ENCODE measurements around the gene AIPL1. TPM values are rescaled to one million over a fixed set of nuclear protein-coding genes. Genes with fewer than 3 reads are reported as not detected.

AIPL1 gene
- total RNA-seq, 4 donors from 2014 or later = not detected

DNA sequence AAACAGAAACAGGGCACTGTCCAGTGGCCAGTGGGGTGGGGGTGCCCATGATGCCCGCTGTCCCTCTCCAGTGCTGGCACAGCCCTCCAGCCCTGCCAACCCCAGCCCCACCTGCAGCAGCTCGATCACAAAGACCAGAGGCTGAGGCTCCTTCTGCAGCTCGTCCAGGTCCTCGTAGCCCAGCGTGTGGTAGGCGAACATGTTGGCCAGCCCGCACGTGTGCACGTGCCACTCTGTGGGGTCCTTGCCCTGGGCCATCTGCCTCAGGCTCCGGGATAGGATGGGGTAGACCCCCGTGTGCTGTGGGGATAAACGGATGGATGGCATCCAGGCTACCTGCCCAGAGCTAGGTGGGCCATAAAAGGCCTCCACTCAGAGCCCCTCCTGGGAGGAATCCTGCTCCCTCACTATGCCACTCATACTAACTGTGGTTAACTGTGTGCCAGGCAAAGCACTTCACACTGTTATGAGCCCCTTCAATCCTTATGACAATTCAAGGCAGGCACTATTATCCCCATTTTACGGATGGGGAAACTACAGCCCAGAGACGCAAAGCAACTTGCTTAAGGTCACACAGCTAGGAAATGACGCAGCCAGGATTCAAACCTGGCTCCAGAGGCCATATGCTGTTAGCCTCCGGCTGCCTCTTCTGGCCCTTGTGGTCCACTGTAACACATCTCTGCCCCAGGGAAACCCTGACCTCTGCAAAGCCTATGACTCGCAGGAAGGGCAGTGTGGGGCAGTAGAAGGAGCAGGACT lies 6.5 kb downstream of the AIPL1 start:
- H3K4me3 ChIP-seq (ENCODE audit: low read depth, poor library complexity, severe bottlenecking) = no peak overlapping the region
- TF ChIP-seq, protein P1, sequence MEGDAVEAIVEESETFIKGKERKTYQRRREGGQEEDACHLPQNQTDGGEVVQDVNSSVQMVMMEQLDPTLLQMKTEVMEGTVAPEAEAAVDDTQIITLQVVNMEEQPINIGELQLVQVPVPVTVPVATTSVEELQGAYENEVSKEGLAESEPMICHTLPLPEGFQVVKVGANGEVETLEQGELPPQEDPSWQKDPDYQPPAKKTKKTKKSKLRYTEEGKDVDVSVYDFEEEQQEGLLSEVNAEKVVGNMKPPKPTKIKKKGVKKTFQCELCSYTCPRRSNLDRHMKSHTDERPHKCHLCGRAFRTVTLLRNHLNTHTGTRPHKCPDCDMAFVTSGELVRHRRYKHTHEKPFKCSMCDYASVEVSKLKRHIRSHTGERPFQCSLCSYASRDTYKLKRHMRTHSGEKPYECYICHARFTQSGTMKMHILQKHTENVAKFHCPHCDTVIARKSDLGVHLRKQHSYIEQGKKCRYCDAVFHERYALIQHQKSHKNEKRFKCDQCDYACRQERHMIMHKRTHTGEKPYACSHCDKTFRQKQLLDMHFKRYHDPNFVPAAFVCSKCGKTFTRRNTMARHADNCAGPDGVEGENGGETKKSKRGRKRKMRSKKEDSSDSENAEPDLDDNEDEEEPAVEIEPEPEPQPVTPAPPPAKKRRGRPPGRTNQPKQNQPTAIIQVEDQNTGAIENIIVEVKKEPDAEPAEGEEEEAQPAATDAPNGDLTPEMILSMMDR (IDR thresholded peaks at IDR 0.05) = no peak
- no peak for TF ChIP-seq POLR2A (IDR thresholded peaks at IDR 0.05)
- intact Hi-C loops (cut with DNase I; ENCODE audit: low total_unique reads) = loop anchor here (10.0 kb wide), 1 partner anchor 1184 kb away; no protein-coding TSS in a partner anchor
- 88 to 90% methylated on average over 12 to 15 of the region's 17 CpGs for WGBS, 2 donors
- DNase-seq (ENCODE audit: low spot score in 2 of 2) = no peak

DNA sequence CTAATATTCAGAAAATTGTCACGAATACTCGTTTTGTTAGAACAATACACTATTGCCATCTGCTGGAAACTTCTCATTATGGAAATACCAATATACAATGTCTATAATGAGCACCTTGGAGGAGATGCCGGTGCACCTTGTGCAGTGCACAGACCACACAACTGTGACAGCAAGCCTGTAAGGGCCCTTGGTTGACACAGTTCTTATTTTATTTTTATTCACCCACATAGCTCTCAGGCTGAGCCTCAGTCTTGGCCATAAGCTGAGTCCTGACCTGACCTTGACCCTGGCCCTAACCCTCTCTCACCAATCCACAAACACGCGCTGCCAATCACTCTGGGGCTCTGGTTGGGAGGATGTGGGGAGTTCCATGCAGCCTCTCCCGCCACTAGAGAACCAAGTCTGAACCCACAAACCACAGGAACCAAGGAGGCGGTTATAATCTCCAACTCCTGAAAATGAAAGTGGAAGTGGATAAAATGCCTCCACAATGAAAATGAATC lies 7.6 kb downstream of the AIPL1 start:
- intact Hi-C loops (cut with DNase I; ENCODE audit: low total_unique reads) = loop anchor here (10.0 kb wide), 1 partner anchor 1183 kb away; no protein-coding TSS in a partner anchor
- H3K4me3 ChIP-seq (ENCODE audit: low read depth, poor library complexity, severe bottlenecking) = no peak overlapping the region
- WGBS, 2 donors = 64 to 69% methylated on average over 7 of the region's 7 CpGs
- TF ChIP-seq, protein P1 (IDR thresholded peaks at IDR 0.05) = no peak
- TF ChIP-seq POLR2A (IDR thresholded peaks at IDR 0.05) = no peak
- DNase-seq (ENCODE audit: low spot score in 2 of 2) = no peak

DNA sequence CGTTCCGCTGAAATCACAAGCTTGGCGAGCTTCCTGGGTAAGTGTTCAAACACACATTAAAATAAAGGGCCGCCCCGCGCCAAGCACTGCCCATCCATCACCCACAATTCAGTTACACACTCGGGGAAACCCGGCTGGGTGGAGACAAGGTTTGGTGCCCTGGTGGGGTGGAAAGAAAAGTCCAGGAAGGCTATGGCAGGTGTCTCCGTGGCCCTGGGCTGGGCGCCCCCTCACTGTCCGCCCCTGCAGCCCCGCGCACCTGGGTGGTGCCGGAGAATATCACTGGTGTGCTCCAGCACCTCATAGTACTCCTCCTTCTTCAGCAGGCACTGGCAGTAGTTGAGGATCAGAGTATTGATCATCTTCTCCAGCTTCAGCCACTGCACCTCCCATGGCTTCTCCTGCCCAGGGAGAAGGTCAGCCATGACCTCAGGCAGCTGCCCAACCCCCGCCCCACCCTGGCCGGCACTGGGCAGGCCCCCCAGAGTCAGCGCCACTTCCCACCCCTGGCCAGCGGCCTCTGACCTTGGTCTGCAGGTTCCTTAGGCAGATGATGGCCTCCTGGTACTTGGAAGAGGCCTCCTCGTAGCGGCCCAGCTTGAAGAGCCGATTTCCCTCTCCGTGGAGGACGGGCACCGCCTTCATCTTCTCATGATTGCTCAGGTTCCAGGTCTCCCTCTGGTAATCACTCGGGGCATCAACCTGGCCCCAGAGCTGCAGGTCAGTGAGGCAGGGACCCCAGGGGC lies 8.4 kb downstream of the AIPL1 start:
- no peak overlapping the region for H3K4me3 ChIP-seq (ENCODE audit: low read depth, poor library complexity, severe bottlenecking)
- intact Hi-C loops (cut with DNase I; ENCODE audit: low total_unique reads) = loop anchor here (10.0 kb wide), 1 partner anchor 1182 kb away; no protein-coding TSS in a partner anchor
- TF ChIP-seq, protein P1 (IDR thresholded peaks at IDR 0.05) = no peak
- no peak for TF ChIP-seq POLR2A (IDR thresholded peaks at IDR 0.05)
- WGBS, 2 donors = 91 to 92% methylated on average over 25 of the region's 25 CpGs
- no peak for DNase-seq (ENCODE audit: low spot score in 2 of 2)

DNA sequence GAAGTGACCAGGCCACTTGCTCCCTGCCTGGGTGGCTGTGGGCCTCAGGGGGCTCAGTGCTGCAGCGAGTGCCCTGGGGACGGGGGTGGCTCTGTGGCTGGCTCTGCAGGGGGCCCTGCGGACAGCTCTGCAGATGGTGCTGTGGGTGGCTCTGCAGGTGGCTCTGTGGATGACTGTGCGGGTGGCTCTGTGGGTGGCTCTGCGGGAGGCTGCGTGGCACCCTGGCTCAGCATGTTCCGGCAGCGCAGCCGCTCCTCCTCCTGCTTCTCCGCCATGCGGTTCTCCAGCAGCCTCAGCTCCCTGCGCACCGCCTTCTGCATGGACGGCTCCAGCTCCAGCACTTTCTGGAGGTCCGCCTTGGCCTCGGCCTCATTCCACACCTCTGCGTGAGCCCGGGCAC lies 9.5 kb downstream of the AIPL1 start:
- DNase-seq (ENCODE audit: low spot score in 2 of 2) = no peak
- TF ChIP-seq, protein P1 (IDR thresholded peaks at IDR 0.05) = no peak
- TF ChIP-seq POLR2A (IDR thresholded peaks at IDR 0.05) = no peak
- WGBS, 2 donors = 83 to 85% methylated on average over 18 of the region's 18 CpGs
- intact Hi-C loops (cut with DNase I; ENCODE audit: low total_unique reads) = loop anchor here (10.0 kb wide), 1 partner anchor 1181 kb away; no protein-coding TSS in a partner anchor
- H3K4me3 ChIP-seq (ENCODE audit: low read depth, poor library complexity, severe bottlenecking) = no peak overlapping the region

DNA sequence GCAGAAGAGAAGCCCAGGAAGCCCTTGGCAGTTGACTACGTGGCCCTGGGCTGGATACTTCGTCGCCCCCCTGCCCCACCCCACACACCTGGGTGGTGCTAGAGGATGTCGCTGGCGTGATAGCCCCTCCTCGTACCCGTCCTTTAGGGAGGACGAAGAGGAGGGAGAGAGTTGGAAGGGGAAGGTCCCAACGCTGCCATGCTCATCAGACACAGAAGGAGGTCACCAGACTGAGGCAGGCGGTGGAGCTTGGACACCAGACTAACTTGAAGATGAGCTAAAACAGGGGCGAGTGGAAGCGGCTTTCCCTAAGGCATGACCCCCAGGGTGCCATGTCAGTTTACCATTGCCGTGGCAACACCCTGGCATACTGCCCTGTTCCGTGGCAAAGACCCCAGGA lies 11.0 kb downstream of the AIPL1 start:
- intact Hi-C loops (cut with DNase I; ENCODE audit: low total_unique reads) = loop anchor here (10.0 kb wide), 1 partner anchor 1179 kb away; no protein-coding TSS in a partner anchor
- WGBS, 2 donors = 59 to 60% methylated on average over 14 of the region's 14 CpGs
- DNase-seq (ENCODE audit: low spot score in 2 of 2) = no peak
- no peak overlapping the region for H3K4me3 ChIP-seq (ENCODE audit: low read depth, poor library complexity, severe bottlenecking)
- TF ChIP-seq, protein P1 (IDR thresholded peaks at IDR 0.05) = no peak
- no peak for TF ChIP-seq POLR2A (IDR thresholded peaks at IDR 0.05)

Data from lower leg skin (tissue), 4 donors.